BE2C (cell line): ENCODE data around the gene KPNA3.
A peak's percentile ranks its signal among the peaks of the same experiment; 100 is the strongest.

Source experiments
- DNase-seq: peaks from one replicate; pipeline ENCODE4 v3.0.0-alpha.2; 2020
- H3K27me3 ChIP-seq: fragments of 250-450 bp; sonication (Bioruptor Pico); 2 replicates; pipeline ENCODE4 v1.5.1; 2020; ENCODE audit warnings: mild to moderate bottlenecking
- H3K36me3 ChIP-seq: fragments of 250-450 bp; sonication (Bioruptor Pico); 2 replicates; pipeline ENCODE4 v1.5.1; 2020; ENCODE audit warnings: mild to moderate bottlenecking
- H3K4me1 ChIP-seq: fragments of 250-450 bp; sonication (Bioruptor Pico); 2 replicates; pipeline ENCODE4 v1.5.1; 2020
- H3K4me3 ChIP-seq: 2 replicates; pipeline ENCODE4 v1.5.1; 2011; ENCODE audit warnings: low read depth, low read length
- H3K9me3 ChIP-seq: fragments of 250-450 bp; sonication (Bioruptor Pico); 2 replicates; pipeline ENCODE4 v1.5.1; 2020
- TF ChIP-seq, protein P1 (sequence below): IDR thresholded peaks from 2 replicates; pipeline ENCODE4 v1.5.1; 2012; ENCODE audit warnings: mild to moderate bottlenecking, low read depth, low read length

Gene KPNA3

DNA sequence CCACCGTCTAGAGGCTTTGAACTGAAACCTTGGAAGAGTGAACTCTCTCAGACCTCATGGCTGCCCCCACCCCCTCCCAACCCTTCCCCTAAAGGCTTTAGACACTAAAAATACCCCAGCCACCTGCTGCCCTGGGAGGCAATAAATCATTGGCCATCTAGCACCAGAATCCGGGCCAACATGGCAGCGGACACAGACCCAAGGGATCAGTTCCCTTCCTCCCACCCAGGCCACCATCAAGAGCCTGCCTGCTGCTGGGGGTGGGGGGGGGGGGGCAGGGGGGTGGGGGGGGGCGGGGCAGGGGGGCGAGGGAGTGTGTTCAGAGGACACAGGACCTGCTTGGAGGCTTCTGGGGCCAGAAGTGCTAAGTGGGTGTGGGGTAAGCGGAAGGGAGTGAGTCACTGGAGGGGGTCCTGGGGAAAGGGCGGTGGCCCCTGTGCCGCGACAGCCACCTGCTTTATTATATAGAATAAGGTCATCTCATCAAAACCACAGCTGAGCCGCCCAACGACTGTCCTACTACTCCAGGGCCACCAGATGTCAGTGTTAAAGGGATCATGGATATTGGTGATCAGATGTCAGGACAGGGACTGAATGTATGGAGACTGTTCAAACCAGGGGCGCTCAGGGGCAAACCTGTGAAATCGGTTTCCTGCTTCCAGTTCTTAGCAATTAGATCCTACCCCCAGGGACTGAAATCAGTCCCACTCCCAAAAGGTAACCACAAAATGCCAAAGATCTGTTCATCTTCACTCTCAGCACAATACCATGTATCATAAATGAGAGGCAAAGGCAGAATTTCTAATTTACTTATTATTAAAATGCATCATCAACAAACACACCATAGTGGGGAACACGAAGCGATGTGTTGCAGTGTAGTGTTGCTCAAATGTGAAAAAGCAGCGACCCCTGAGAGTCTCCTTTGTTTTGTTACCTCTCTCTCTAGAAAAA lies 139.9 kb downstream of the KPNA3 start:
- no peaks in the 10 kb centered on the region for H3K9me3 ChIP-seq
- TF ChIP-seq, protein P1, sequence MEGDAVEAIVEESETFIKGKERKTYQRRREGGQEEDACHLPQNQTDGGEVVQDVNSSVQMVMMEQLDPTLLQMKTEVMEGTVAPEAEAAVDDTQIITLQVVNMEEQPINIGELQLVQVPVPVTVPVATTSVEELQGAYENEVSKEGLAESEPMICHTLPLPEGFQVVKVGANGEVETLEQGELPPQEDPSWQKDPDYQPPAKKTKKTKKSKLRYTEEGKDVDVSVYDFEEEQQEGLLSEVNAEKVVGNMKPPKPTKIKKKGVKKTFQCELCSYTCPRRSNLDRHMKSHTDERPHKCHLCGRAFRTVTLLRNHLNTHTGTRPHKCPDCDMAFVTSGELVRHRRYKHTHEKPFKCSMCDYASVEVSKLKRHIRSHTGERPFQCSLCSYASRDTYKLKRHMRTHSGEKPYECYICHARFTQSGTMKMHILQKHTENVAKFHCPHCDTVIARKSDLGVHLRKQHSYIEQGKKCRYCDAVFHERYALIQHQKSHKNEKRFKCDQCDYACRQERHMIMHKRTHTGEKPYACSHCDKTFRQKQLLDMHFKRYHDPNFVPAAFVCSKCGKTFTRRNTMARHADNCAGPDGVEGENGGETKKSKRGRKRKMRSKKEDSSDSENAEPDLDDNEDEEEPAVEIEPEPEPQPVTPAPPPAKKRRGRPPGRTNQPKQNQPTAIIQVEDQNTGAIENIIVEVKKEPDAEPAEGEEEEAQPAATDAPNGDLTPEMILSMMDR, result peak; percentile 77
- no peak overlapping the region for H3K4me3 ChIP-seq
- DNase-seq, result peak; percentile 57
- H3K36me3 ChIP-seq, result no peaks in the 10 kb centered on the region; the same call in 1 of the 2 replicates
- H3K4me1 ChIP-seq, result peaks cover 10% of the 10 kb centered on the region
- H3K27me3 ChIP-seq, result no peaks in the 10 kb centered on the region

DNA sequence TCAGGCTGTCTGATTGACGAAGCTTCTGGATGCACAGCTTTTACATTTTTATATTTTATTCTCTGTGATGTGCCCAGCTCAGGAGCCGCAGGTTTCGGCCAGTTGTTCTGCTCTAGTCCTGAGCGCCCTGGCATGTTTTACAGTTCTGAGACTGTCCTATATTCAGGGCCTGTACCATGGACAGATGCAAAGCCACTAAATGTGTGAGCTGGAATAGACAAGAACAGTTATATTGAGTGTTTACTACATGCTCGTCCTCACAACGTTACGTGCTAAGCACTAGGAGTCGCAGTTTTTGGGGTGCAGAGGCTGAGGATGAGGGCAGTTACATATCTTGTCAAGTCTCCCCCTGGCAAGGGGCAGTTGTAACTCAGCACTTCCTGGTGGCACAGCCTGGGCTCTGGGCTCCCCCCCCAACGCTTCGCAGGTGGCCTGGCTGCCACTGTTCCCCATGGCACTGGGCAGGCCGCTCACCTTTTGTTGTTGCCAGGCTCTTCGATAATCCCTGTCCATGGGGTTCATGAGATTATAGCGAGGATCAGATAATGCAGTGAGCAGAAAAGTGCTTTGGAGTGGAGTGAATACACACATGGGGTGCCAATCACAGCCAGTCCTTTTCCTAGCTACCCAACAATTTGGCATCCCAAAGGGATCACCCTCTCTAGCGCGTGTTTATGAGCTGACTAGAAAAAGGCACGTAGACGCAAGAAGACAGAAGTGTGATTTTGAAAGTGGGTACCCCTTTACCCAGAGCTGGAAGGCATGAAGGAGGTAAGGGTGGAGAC lies 140.7 kb downstream of the KPNA3 start:
- H3K9me3 ChIP-seq, result no peaks in the 10 kb centered on the region
- TF ChIP-seq, protein P1, result no peak
- peaks cover 10% of the 10 kb centered on the region for H3K4me1 ChIP-seq
- H3K4me3 ChIP-seq, result no peak overlapping the region
- no peaks in the 10 kb centered on the region for H3K27me3 ChIP-seq
- no peaks in the 10 kb centered on the region; the same call in 1 of the 2 replicates for H3K36me3 ChIP-seq
- DNase-seq, result no peak

DNA sequence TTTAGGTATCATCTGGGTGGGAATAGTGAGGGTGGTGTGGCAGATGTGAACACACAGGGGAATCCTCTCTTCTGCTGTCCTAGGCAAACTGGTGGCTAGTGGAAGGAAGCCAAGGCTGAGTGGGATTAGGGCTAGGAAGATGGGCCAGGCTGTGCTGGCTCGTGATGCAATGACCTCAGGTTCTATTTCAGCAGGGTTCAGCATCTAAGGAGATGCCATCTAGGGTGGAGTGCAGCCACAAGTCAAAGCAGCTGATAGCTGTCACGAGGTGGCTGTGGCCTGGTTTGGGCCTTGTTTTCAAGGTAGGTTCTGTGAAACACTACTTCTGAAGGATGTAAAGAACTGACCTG lies 142.5 kb downstream of the KPNA3 start:
- DNase-seq, result no peak
- TF ChIP-seq, protein P1, result no peak
- H3K27me3 ChIP-seq, result no peaks in the 10 kb centered on the region
- H3K36me3 ChIP-seq, result no peaks in the 10 kb centered on the region; the same call in 1 of the 2 replicates
- H3K9me3 ChIP-seq, result no peaks in the 10 kb centered on the region
- peaks cover 5% of the 10 kb centered on the region; the same call in 1 of the 2 replicates for H3K4me1 ChIP-seq
- no peak overlapping the region for H3K4me3 ChIP-seq
